Glutamatergic neuron (in vitro differentiated cells): Measurements from ENCODE around the gene ADRM1. TPM values are rescaled to one million over a fixed set of nuclear protein-coding genes. Genes with fewer than 3 reads are reported as not detected.

Experiments used
- DNase-seq: peaks from one replicate; pipeline ENCODE4 v3.0.0; 2022
- H3K27ac Mint-ChIP-seq: one replicate; pipeline ENCODE4 v1.8.0; 2020; ENCODE audit warnings: mild to moderate bottlenecking, mixed read lengths, inconsistent platforms; ENCODE audit not compliant: unreplicated experiment
- H3K27me3 Mint-ChIP-seq: one replicate; pipeline ENCODE4 v1.8.0; 2020; ENCODE audit warnings: mild to moderate bottlenecking, moderate library complexity, mixed read lengths, inconsistent platforms; ENCODE audit not compliant: unreplicated experiment
- H3K36me3 Mint-ChIP-seq: one replicate; pipeline ENCODE4 v1.8.0; 2020; ENCODE audit warnings: mild to moderate bottlenecking, mixed read lengths, inconsistent platforms; ENCODE audit not compliant: unreplicated experiment
- H3K4me1 Mint-ChIP-seq: one replicate; pipeline ENCODE4 v1.8.0; 2020; ENCODE audit warnings: mild to moderate bottlenecking, low read depth, mixed read lengths, inconsistent platforms; ENCODE audit not compliant: unreplicated experiment
- H3K4me3 Mint-ChIP-seq: one replicate; pipeline ENCODE4 v1.8.0; 2020; ENCODE audit warnings: mild to moderate bottlenecking, mixed read lengths, inconsistent platforms; ENCODE audit not compliant: unreplicated experiment
- H3K9me3 Mint-ChIP-seq: one replicate; pipeline ENCODE4 v1.8.0; 2020; ENCODE audit warnings: mild to moderate bottlenecking, moderate library complexity, mixed read lengths, inconsistent platforms; ENCODE audit not compliant: unreplicated experiment
- CTCF ChIP-seq: fragments of 200-600 bp; sonication (generic); IDR thresholded peaks from one replicate; pipeline ENCODE4 v1.5.0; 2021; ENCODE audit not compliant: partially characterized antibody, unreplicated experiment
- total RNA-seq: library from RNA; stranded (reverse); fragmentation: NEBNext Ultra II Directional; extraction: Animal tissue kit (Norgen Biotek cat#: 25700); gene quantifications from one replicate; pipeline ENCODE4 v1.2.1, GENCODE V29; 2021; ENCODE audit not compliant: unreplicated experiment

The ADRM1 gene
- total RNA-seq, 1 donor from 2014 or later: 74.8 TPM

- TF ChIP-seq CTCF: no peak
- Mint-ChIP-seq H3K36me3 (peaks cover 5% of the 10 kb centered on the region), H3K4me3 (no peak overlapping the region), H3K9me3 (peaks cover 5% of the 10 kb centered on the region), H3K27me3 (peaks cover 13% of the 10 kb centered on the region), H3K4me1 (peaks cover 14% of the 10 kb centered on the region), H3K27ac (no peak overlapping the region)
- DNase-seq: no peak
Observed at GRCh38 chr20:62276439-62276838, 26.4 kb upstream of the ADRM1 start.

GRCh38 chr20:62277253-62277652 is 25.5 kb upstream of the ADRM1 start:
- Mint-ChIP-seq H3K27ac (no peak overlapping the region), H3K4me1 (peaks cover 14% of the 10 kb centered on the region), H3K4me3 (no peak overlapping the region), H3K27me3 (peaks cover 13% of the 10 kb centered on the region), H3K36me3 (peaks cover 5% of the 10 kb centered on the region), H3K9me3 (peaks cover 5% of the 10 kb centered on the region)
- no peak for DNase-seq
- no peak for TF ChIP-seq CTCF

- Mint-ChIP-seq H3K4me3 (no peak overlapping the region), H3K4me1 (peaks cover 4% of the 10 kb centered on the region), H3K27ac (no peak overlapping the region), H3K36me3 (peaks cover 5% of the 10 kb centered on the region), H3K9me3 (peaks cover 9% of the 10 kb centered on the region), H3K27me3 (peaks cover 5% of the 10 kb centered on the region)
- no peak for DNase-seq
- TF ChIP-seq CTCF: no peak
Observed at GRCh38 chr20:62280303-62280702, 22.5 kb upstream of the ADRM1 start.

GRCh38 chr20:62281161-62281933 is 21.4 kb upstream of the ADRM1 start:
- H3K36me3 Mint-ChIP-seq: peaks cover 5% of the 10 kb centered on the region
- no peak for TF ChIP-seq CTCF

GRCh38 chr20:62282103-62282502 is 20.7 kb upstream of the ADRM1 start:
- H3K27ac Mint-ChIP-seq: no peak overlapping the region
- H3K4me1 Mint-ChIP-seq: peaks cover 4% of the 10 kb centered on the region
- peaks cover 9% of the 10 kb centered on the region for H3K9me3 Mint-ChIP-seq
- TF ChIP-seq CTCF: no peak
- DNase-seq: no peak
- H3K4me3 Mint-ChIP-seq: no peak overlapping the region
- H3K27me3 Mint-ChIP-seq: peaks cover 4% of the 10 kb centered on the region
- peaks cover 5% of the 10 kb centered on the region for H3K36me3 Mint-ChIP-seq

More at GRCh38 chr20:62281161-62281933, 21.4 kb upstream of the ADRM1 start:
- Mint-ChIP-seq H3K4me1 (peaks cover 4% of the 10 kb centered on the region), H3K27me3 (peaks cover 4% of the 10 kb centered on the region), H3K4me3 (no peak overlapping the region), H3K9me3 (peaks cover 9% of the 10 kb centered on the region), H3K27ac (no peak overlapping the region)
- DNase-seq: no peak
